HG03521 (cell line): ENCODE data around the gene UBTD2.

Experiments
- ATAC-seq: cut with Tn5 transposase; IDR thresholded peaks from one replicate; pipeline ENCODE4 v1.9.1; 2021; ENCODE audit warnings: mild to moderate bottlenecking, moderate library complexity; ENCODE audit not compliant: unreplicated experiment

The UBTD2 gene

GRCh38 chr5:172173564-172174153 is 109.9 kb downstream of the UBTD2 start:
- no peak for ATAC-seq

- no peak for ATAC-seq
Observed at GRCh38 chr5:172172912-172173563, 110.5 kb downstream of the UBTD2 start.

GRCh38 chr5:172171118-172171517 is 112.4 kb downstream of the UBTD2 start:
- ATAC-seq = no peak

- no peak for ATAC-seq
Observed at GRCh38 chr5:172170251-172170701, 113.3 kb downstream of the UBTD2 start.

GRCh38 chr5:172169216-172169615 is 114.3 kb downstream of the UBTD2 start:
- ATAC-seq = no peak

GRCh38 chr5:172168311-172168710 is 115.3 kb downstream of the UBTD2 start:
- no peak for ATAC-seq

GRCh38 chr5:172167895-172168294 is 115.7 kb downstream of the UBTD2 start:
- ATAC-seq = no peak

- ATAC-seq = no peak
Observed at GRCh38 chr5:172166030-172166826, 117.3 kb downstream of the UBTD2 start.

GRCh38 chr5:172165465-172165864 is 118.1 kb downstream of the UBTD2 start:
- ATAC-seq = no peak

- no peak for ATAC-seq
Observed at GRCh38 chr5:172164769-172165212, 118.8 kb downstream of the UBTD2 start.

GRCh38 chr5:172163346-172163745 is 120.2 kb downstream of the UBTD2 start:
- ATAC-seq = no peak

- no peak for ATAC-seq
Observed at GRCh38 chr5:172162987-172163343, 120.6 kb downstream of the UBTD2 start.

- no peak for ATAC-seq
Observed at GRCh38 chr5:172162323-172162986, 121.1 kb downstream of the UBTD2 start.

- ATAC-seq = no peak
Observed at GRCh38 chr5:172160506-172160905, 123.1 kb downstream of the UBTD2 start.
